H9 (cell line): ENCODE data around the gene ERAL1. TPM values are rescaled to one million over a fixed set of nuclear protein-coding genes. Genes with fewer than 3 reads are reported as not detected.

ENCODE experiments used
- DNase-seq: peaks from one replicate; pipeline ENCODE4 v3.0.0-alpha.2; 2017
- H2AFZ ChIP-seq: one replicate; pipeline ENCODE4 v1.6.1; 2013; ENCODE audit warnings: mild to moderate bottlenecking, low read length, control low read depth, moderate library complexity
- H2AK5ac ChIP-seq: 2 replicates; pipeline ENCODE4 v1.6.1; 2013; ENCODE audit warnings: low read length, control low read depth, mixed read lengths; ENCODE audit not compliant: insufficient read length
- H2BK120ac ChIP-seq: one replicate; pipeline ENCODE4 v1.6.1; 2013; ENCODE audit warnings: low read depth, mild to moderate bottlenecking, low read length, control low read depth, inconsistent platforms; ENCODE audit not compliant: poor library complexity, severe bottlenecking
- H2BK12ac ChIP-seq: 2 replicates; pipeline ENCODE4 v1.6.1; 2013; ENCODE audit warnings: low read length, control low read depth, mixed read lengths, low read depth; ENCODE audit not compliant: insufficient read length
- H2BK15ac ChIP-seq: 2 replicates; pipeline ENCODE4 v1.6.1; 2013; ENCODE audit warnings: low read depth, low read length, control low read depth
- H2BK20ac ChIP-seq: one replicate; pipeline ENCODE4 v1.6.1; 2013; ENCODE audit warnings: low read depth, mild to moderate bottlenecking, low read length, control low read depth, inconsistent platforms; ENCODE audit not compliant: poor library complexity, severe bottlenecking
- H2BK5ac ChIP-seq: 2 replicates; pipeline ENCODE4 v1.6.1; 2013; ENCODE audit warnings: low read length, control low read depth, mixed read lengths; ENCODE audit not compliant: insufficient read length
- H3K14ac ChIP-seq: 2 replicates; pipeline ENCODE4 v1.6.1; 2013; ENCODE audit warnings: low read length, control low read depth; ENCODE audit not compliant: insufficient read depth
- H3K18ac ChIP-seq: 2 replicates; pipeline ENCODE4 v1.6.1; 2013; ENCODE audit warnings: low read depth, mild to moderate bottlenecking, mixed read lengths, low read length, control low read depth; ENCODE audit not compliant: insufficient read length
- H3K23ac ChIP-seq: 2 replicates; pipeline ENCODE4 v1.6.1; 2013; ENCODE audit warnings: low read length, control low read depth, mixed read lengths, low read depth; ENCODE audit not compliant: insufficient read length
- H3K23me2 ChIP-seq: 2 replicates; pipeline ENCODE4 v1.6.1; 2013; ENCODE audit warnings: low read depth, mild to moderate bottlenecking, mixed read lengths, low read length, control low read depth; ENCODE audit not compliant: insufficient read length, poor library complexity, severe bottlenecking
- H3K27ac ChIP-seq: 2 replicates; pipeline ENCODE4 v1.5.1; 2013; ENCODE audit warnings: low read length, control low read depth, mixed read lengths, low read depth; ENCODE audit not compliant: insufficient read length
- H3K27me3 ChIP-seq: 2 replicates; pipeline ENCODE4 v1.6.1; 2013; ENCODE audit warnings: low read length, control low read depth, inconsistent platforms; ENCODE audit not compliant: insufficient read depth
- H3K4ac ChIP-seq: 2 replicates; pipeline ENCODE4 v1.6.1; 2013; ENCODE audit warnings: low read depth, mild to moderate bottlenecking, control low read depth, inconsistent platforms, low read length, moderate library complexity
- H3K4me1 ChIP-seq: 2 replicates; pipeline ENCODE4 v1.6.1; 2013; ENCODE audit warnings: low read length, control low read depth, inconsistent platforms; ENCODE audit not compliant: insufficient read depth
- H3K4me2 ChIP-seq: 2 replicates; pipeline ENCODE4 v1.6.1; 2013; ENCODE audit warnings: low read length, control low read depth, mixed read lengths; ENCODE audit not compliant: insufficient read length, insufficient read depth
- H3K56ac ChIP-seq: 2 replicates; pipeline ENCODE4 v1.6.1; 2013; ENCODE audit warnings: low read depth, mild to moderate bottlenecking, mixed read lengths, low read length, control low read depth; ENCODE audit not compliant: insufficient read length
- H3K79me1 ChIP-seq: 2 replicates; pipeline ENCODE4 v1.6.1; 2013; ENCODE audit warnings: low read depth, mild to moderate bottlenecking, moderate library complexity, low read length, control low read depth, inconsistent platforms; ENCODE audit not compliant: insufficient read depth, poor library complexity, severe bottlenecking
- H3K79me2 ChIP-seq: 2 replicates; pipeline ENCODE4 v1.6.1; 2013; ENCODE audit warnings: low read length, control low read depth, inconsistent platforms; ENCODE audit not compliant: insufficient read depth
- H3K9ac ChIP-seq: 2 replicates; pipeline ENCODE4 v1.6.1; 2013; ENCODE audit warnings: low read length, control low read depth, mixed read lengths; ENCODE audit not compliant: insufficient read length; ENCODE audit errors: extremely low read depth
- H3K9me3 ChIP-seq: one replicate; pipeline ENCODE4 v1.6.1; 2013; ENCODE audit warnings: low read depth, low read length, inconsistent platforms; ENCODE audit not compliant: control insufficient read depth
- H3T11ph ChIP-seq: one replicate; pipeline ENCODE4 v1.6.1; 2013; ENCODE audit warnings: mild to moderate bottlenecking, low read length, control low read depth, inconsistent platforms
- H4K20me1 ChIP-seq: one replicate; pipeline ENCODE4 v1.6.1; 2013; ENCODE audit not compliant: control insufficient read depth, insufficient read length, insufficient read depth
- H4K5ac ChIP-seq: 2 replicates; pipeline ENCODE4 v1.6.1; 2013; ENCODE audit warnings: low read depth, mild to moderate bottlenecking, mixed read lengths, low read length, control low read depth; ENCODE audit not compliant: insufficient read length
- H4K8ac ChIP-seq: replicated peaks from 2 replicates; pipeline ENCODE4 v1.6.1; 2013; ENCODE audit warnings: low read length, control low read depth, mixed read lengths, low read depth; ENCODE audit not compliant: insufficient read length
- H4K91ac ChIP-seq: 2 replicates; pipeline ENCODE4 v1.6.1; 2013; ENCODE audit warnings: low read depth, mild to moderate bottlenecking, moderate library complexity, mixed read lengths, low read length, control low read depth; ENCODE audit not compliant: insufficient read length
- H3K27ac Mint-ChIP-seq, 3 experiments: 2 replicates in 2 of 3; 3 replicates in 1 of 3; pipeline ENCODE4 v1.8.0; 2020 to 2021; ENCODE audit warnings: mixed read lengths in 3 of 3, mild to moderate bottlenecking in 1 of 3, moderate library complexity in 1 of 3
- H3K27me3 Mint-ChIP-seq: 2 replicates; pipeline ENCODE4 v1.8.0; 2021; ENCODE audit warnings: low read depth, mild to moderate bottlenecking, moderate library complexity, mixed read lengths
- H3K36me3 Mint-ChIP-seq, 3 experiments: 2 replicates in 2 of 3; 3 replicates in 1 of 3; pipeline ENCODE4 v1.8.0; 2020 to 2021; ENCODE audit warnings: low read depth in 3 of 3, mixed read lengths in 3 of 3; ENCODE audit not compliant: insufficient read depth in 1 of 3
- H3K4me1 Mint-ChIP-seq, 2 experiments: 2 replicates each; pipeline ENCODE4 v1.8.0; 2020; ENCODE audit warnings: mixed read lengths in 2 of 2
- H3K4me3 Mint-ChIP-seq, 2 experiments: 2 replicates in 1 of 2; 3 replicates in 1 of 2; pipeline ENCODE4 v1.8.0; 2020 to 2021; ENCODE audit warnings: mild to moderate bottlenecking in 2 of 2, mixed read lengths in 2 of 2, moderate library complexity in 1 of 2
- H3K9me3 Mint-ChIP-seq, 2 experiments: 2 replicates in 1 of 2; 3 replicates in 1 of 2; pipeline ENCODE4 v1.8.0; 2020; ENCODE audit warnings: mild to moderate bottlenecking in 2 of 2, mixed read lengths in 2 of 2, moderate library complexity in 1 of 2
- CTCF ChIP-seq: fragments of 200-600 bp; sonication (generic); conservative IDR thresholded peaks from 3 replicates; pipeline ENCODE4 v1.8.0; 2021; ENCODE audit warnings: antibody characterized with exemption, mild to moderate bottlenecking
- WGBS: extraction: QIAGEN DNeasy Blood & Tissue Kit; methylation state at CpG from one replicate; pipeline ENCODE4 v1.1.7; 2013; ENCODE audit warnings: missing lambda C conversion rate, low lambda C conversion rate, mixed read lengths; ENCODE audit not compliant: insufficient read length; ENCODE audit errors: extremely low coverage; 5-methylcytosine and 5-hydroxymethylcytosine counted together
- total RNA-seq: library from RNA; stranded (reverse); gene quantifications from 2 replicates; pipeline ENCODE4 v1.2.1, GENCODE V29; 2021

Gene ERAL1
- total RNA-seq, 1 experiment from 2014 or later = 67.8 TPM

DNA sequence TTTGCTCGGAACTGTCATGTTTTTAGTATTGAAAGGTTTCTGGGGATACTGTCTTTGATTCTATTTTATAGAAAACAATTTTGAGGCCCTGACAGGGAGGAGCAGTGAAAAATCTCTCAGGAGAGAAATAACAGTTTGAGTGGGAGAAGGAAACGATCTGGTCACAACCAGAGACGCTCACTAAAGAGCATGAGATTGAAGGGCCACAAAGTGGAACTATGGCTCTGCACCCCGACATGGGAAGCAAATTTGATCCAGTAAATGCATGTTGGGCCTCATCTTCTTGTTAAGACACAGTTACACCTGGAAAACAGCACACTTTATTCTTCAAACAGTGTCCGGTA, 492 bp downstream of the ERAL1 start:
- Histone ChIP-seq H3K27me3 (no peaks in the 10 kb centered on the region), H3K9me3 (no peaks in the 10 kb centered on the region), H3K9ac (peak overlapping the region; percentile 82), H3K27ac (no peak overlapping the region), H2AK5ac (no peak overlapping the region), H4K5ac (no peak overlapping the region), H2BK15ac (no peak overlapping the region), H2BK120ac (no peak overlapping the region), H3K4me2 (peak overlapping the region; percentile 57), H3K23ac (no peak overlapping the region), H3K79me1 (no peaks in the 10 kb centered on the region), H2BK12ac (no peak overlapping the region), H3K18ac (no peak overlapping the region), H4K20me1 (no peaks in the 10 kb centered on the region), H3K23me2 (peaks cover 3% of the 10 kb centered on the region), H3K14ac (no peak overlapping the region), H3K4me1 (no peaks in the 10 kb centered on the region; the same call in 1 of the 2 replicates), H2BK20ac (no peak overlapping the region), H2AFZ (no peak overlapping the region), H4K8ac (no peak overlapping the region), H3K56ac (no peak overlapping the region), H3K4ac (no peak overlapping the region), H3K79me2 (no peaks in the 10 kb centered on the region), H4K91ac (no peak overlapping the region), H3T11ph (no peak overlapping the region), H2BK5ac (no peak overlapping the region)
- H3K27me3 Mint-ChIP-seq = no peaks in the 10 kb centered on the region
- peak overlapping the region; percentile 82 to 89 for H3K4me3 Mint-ChIP-seq
- no peaks in the 10 kb centered on the region for H3K9me3 Mint-ChIP-seq
- WGBS = no CpG with 5 or more reads among the region's 5 CpGs
- peak overlapping the region; percentile 64 to 70 (median 65); a peak in 6 of 7 replicates for H3K27ac Mint-ChIP-seq
- peaks cover 6 to 8% of the 10 kb centered on the region in 2 experiments for H3K4me1 Mint-ChIP-seq
- peaks cover 24 to 37% (median 33%) of the 10 kb centered on the region in 3 experiments for H3K36me3 Mint-ChIP-seq
- DNase-seq = no peak
- TF ChIP-seq CTCF = no peak
